PC-9 (cell line): Measurements from ENCODE around the gene PCDHA12. TPM values are rescaled to one million over a fixed set of nuclear protein-coding genes. Genes with fewer than 3 reads are reported as not detected.
A peak's percentile ranks its signal among the peaks of the same experiment; 100 is the strongest.

ENCODE experiments used
- BruUV-seq: library from RNA; stranded (reverse); fragments of 400-500 nt; replicated peaks from 2 replicates; lab custom pipeline; 2021; lab: Mats Ljungman, UMichigan
- CTCF ChIA-PET: fragments of 300-600 bp; sonication (Branson Sonifier 250); formaldehyde crosslinking; loops from one replicate; lab custom pipeline; 2022; ENCODE audit warnings: antibody characterized with exemption; lab: Charles Lee
- POLR2A ChIA-PET: fragments of 300-600 bp; sonication (Branson Sonifier 250); formaldehyde crosslinking; loops from one replicate; lab custom pipeline; 2022; ENCODE audit warnings: antibody characterized with exemption; ENCODE audit not compliant: unreplicated experiment; lab: Charles Lee
- DNase-seq, 2 experiments: peaks; one replicate each; pipeline versions ENCODE4 v3.0.0 to v3.0.0-alpha.2; 2015 to 2022; ENCODE audit warnings: mixed read lengths in 1 of 2
- H2AFZ ChIP-seq: fragments of 200-600 bp; sonication (generic); 2 replicates; pipeline ENCODE4 v1.8.1; 2017; ENCODE audit warnings: antibody characterized with exemption
- H3F3A ChIP-seq: fragments of 200-600 bp; sonication (generic); 2 replicates; pipeline ENCODE4 v1.8.1; 2017; ENCODE audit warnings: antibody characterized with exemption, mild to moderate bottlenecking, low read depth; ENCODE audit not compliant: insufficient read depth
- H3K27ac ChIP-seq: fragments of 200-600 bp; sonication (generic); 2 replicates; pipeline ENCODE4 v1.6.1; 2016; ENCODE audit warnings: mixed run types
- H3K27me3 ChIP-seq: fragments of 200-600 bp; sonication (generic); 2 replicates; pipeline ENCODE4 v1.6.1; 2016; ENCODE audit warnings: low read depth, mixed run types; ENCODE audit not compliant: insufficient read depth
- H3K36me3 ChIP-seq: fragments of 200-600 bp; sonication (generic); 2 replicates; pipeline ENCODE4 v1.6.1; 2016; ENCODE audit warnings: low read depth, mixed run types
- H3K4me1 ChIP-seq: fragments of 200-600 bp; sonication (generic); replicated peaks from 2 replicates; pipeline ENCODE4 v1.6.1; 2016; ENCODE audit warnings: mixed run types; ENCODE audit not compliant: insufficient read depth
- H3K4me2 ChIP-seq: fragments of 200-600 bp; sonication (generic); 2 replicates; pipeline ENCODE4 v1.6.1; 2017; ENCODE audit warnings: mixed run types
- H3K4me3 ChIP-seq: fragments of 200-600 bp; sonication (generic); 2 replicates; pipeline ENCODE4 v1.6.1; 2016; ENCODE audit warnings: mixed run types
- H3K79me2 ChIP-seq: fragments of 200-600 bp; sonication (generic); 2 replicates; pipeline ENCODE4 v1.6.1; 2017; ENCODE audit warnings: low read depth, mixed run types
- H3K9me2 ChIP-seq: fragments of 200-600 bp; sonication (generic); 2 replicates; pipeline ENCODE4 v1.8.1; 2017; ENCODE audit warnings: mild to moderate bottlenecking; ENCODE audit not compliant: insufficient read depth
- H3K9me3 ChIP-seq: fragments of 200-600 bp; sonication (generic); 2 replicates; pipeline ENCODE4 v1.8.1; 2016; ENCODE audit warnings: low read depth; ENCODE audit not compliant: insufficient read depth
- H4K20me1 ChIP-seq: fragments of 200-600 bp; sonication (generic); 2 replicates; pipeline ENCODE4 v1.8.1; 2017; ENCODE audit not compliant: insufficient read depth
- EZH2 ChIP-seq: fragments of 200-600 bp; sonication (generic); IDR thresholded peaks from 2 replicates; pipeline ENCODE4 v1.8.0; 2017; ENCODE audit warnings: antibody characterized with exemption, low read depth
- intact Hi-C: fragments of 100-400 bp; cut with micrococcal nuclease; formaldehyde crosslinking; loops from one replicate; pipeline ENCODE4 v1.10.0; 2022; ENCODE audit not compliant: unreplicated experiment
- total RNA-seq: library from RNA; stranded (reverse); gene quantifications from 2 replicates; pipeline ENCODE4 v1.2.3, GENCODE V29; 2021
- TF ChIP-seq, protein P1 (sequence below): fragments of 200-600 bp; sonication (generic); conservative IDR thresholded peaks from 2 replicates; pipeline ENCODE4 v1.6.1; 2017; ENCODE audit warnings: mixed run types, antibody characterized with exemption, mild to moderate bottlenecking, moderate library complexity

PCDHA12 gene
- total RNA-seq, 1 experiment from 2014 or later: not detected

DNA sequence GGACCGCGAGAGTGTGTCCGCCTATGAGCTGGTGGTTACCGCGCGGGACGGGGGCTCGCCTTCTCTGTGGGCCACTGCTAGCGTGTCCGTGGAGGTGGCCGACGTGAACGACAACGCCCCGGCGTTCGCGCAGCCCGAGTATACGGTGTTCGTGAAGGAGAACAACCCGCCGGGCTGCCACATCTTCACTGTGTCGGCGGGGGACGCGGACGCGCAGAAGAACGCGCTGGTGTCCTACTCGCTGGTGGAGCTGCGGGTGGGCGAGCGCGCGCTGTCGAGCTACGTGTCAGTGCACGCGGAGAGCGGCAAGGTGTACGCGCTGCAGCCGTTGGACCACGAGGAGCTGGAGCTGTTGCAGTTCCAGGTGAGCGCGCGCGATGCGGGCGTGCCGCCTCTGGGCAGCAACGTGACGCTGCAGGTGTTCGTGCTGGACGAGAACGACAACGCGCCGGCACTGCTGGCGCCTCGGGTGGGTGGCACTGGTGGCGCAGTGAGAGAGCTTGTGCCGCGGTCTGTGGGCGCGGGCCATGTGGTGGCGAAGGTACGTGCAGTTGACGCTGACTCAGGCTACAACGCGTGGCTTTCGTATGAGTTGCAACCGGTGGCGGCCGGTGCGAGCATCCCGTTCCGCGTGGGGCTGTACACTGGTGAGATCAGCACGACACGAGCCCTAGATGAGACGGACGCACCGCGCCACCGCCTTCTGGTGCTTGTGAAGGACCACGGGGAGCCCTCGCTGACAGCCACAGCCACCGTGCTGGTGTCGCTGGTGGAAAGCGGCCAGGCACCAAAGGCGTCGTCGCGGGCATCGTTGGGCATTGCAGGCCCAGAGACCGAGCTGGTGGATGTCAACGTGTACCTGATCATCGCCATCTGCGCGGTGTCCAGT, 39.2 kb upstream of the PCDHA12 start:
- CTCF ChIA-PET: no interaction called here

DNA sequence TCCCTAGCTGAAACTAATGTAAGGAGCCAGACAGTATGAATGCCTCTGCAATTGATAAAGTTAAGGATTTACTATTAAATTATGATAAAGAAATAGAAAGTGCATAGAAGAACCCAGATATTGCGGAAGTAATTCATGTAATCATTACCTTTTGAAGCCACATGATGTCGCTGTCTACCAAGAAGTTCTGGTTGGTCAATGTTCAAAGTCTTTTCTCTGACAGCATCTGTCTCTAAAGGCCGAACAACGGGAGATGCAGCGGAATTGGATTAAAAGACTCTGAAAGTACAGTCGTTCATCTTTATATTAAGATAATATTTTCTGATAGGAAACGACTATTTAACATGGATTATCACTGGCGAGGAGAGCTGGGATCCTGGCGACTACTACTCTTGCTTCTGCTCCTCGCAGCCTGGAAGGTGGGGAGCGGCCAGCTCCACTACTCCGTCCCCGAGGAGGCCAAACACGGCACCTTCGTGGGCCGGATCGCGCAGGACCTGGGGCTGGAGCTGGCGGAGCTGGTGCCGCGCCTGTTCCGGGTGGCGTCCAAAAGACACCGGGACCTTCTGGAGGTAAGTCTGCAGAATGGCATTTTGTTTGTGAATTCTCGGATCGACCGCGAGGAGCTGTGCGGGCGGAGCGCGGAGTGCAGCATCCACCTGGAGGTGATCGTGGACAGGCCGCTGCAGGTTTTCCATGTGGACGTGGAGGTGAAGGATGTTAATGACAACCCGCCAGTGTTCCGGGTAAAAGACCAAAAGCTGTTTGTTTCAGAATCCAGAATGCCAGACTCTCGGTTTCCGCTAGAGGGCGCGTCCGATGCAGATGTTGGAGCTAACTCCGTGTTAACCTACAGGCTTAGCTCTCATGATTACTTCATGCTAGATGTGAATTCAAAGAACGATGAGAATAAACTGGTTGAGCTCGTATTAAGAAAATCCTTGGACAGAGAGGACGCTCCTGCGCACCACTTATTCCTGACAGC, 33.8 kb upstream of the PCDHA12 start, which contains the start of gene PCDHA8:
PCDHA8 (plus strand) TSS at position 210 of the 985 bp plus-strand sequence; CDS start at position 345, 135 bp downstream.
- no peaks in the 10 kb centered on the region for H4K20me1 ChIP-seq
- DNase-seq: peak in 1 of 2 experiments; percentile 13
- no peak within 1 kb of the TSS for H3K4me2 ChIP-seq
- no peak within 1 kb of the TSS for H3K4me3 ChIP-seq
- no peaks in the 10 kb centered on the region for H3K4me1 ChIP-seq
- ChIA-PET POLR2A (no interaction called here), CTCF (interaction anchor here (0.8 to 1.0 kb wide), 2 partner anchors 13 to 199 kb away, joined by 3 to 4 read pairs; partner anchors contain the start of gene PCDHA6)
- no peak within 1 kb of the TSS for H2AFZ ChIP-seq
- TF ChIP-seq, protein P1, sequence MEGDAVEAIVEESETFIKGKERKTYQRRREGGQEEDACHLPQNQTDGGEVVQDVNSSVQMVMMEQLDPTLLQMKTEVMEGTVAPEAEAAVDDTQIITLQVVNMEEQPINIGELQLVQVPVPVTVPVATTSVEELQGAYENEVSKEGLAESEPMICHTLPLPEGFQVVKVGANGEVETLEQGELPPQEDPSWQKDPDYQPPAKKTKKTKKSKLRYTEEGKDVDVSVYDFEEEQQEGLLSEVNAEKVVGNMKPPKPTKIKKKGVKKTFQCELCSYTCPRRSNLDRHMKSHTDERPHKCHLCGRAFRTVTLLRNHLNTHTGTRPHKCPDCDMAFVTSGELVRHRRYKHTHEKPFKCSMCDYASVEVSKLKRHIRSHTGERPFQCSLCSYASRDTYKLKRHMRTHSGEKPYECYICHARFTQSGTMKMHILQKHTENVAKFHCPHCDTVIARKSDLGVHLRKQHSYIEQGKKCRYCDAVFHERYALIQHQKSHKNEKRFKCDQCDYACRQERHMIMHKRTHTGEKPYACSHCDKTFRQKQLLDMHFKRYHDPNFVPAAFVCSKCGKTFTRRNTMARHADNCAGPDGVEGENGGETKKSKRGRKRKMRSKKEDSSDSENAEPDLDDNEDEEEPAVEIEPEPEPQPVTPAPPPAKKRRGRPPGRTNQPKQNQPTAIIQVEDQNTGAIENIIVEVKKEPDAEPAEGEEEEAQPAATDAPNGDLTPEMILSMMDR: peak; percentile 43
- no peak for TF ChIP-seq EZH2
- H3K36me3 ChIP-seq: no peaks in the 10 kb centered on the region
- BruUV-seq: no TSS peak
- intact Hi-C loops: loop anchor here (1.0 kb wide), 1 partner anchor 200 kb away; no protein-coding TSS in a partner anchor
- no peaks in the 10 kb centered on the region for H3K27me3 ChIP-seq
- H3K9me3 ChIP-seq: no peaks in the 10 kb centered on the region
- no peak within 1 kb of the TSS for H3K27ac ChIP-seq
- H3K9me2 ChIP-seq: no peaks in the 10 kb centered on the region
- no peaks in the 10 kb centered on the region for H3F3A ChIP-seq
- H3K79me2 ChIP-seq: no peaks in the 10 kb centered on the region

More for the DNA sequence above, 39.2 kb upstream of the PCDHA12 start:
- no peaks in the 10 kb centered on the region for H4K20me1 ChIP-seq
- no peaks in the 10 kb centered on the region for H3K79me2 ChIP-seq
- POLR2A ChIA-PET: no interaction called here
- no peaks in the 10 kb centered on the region; the same call in 1 of the 2 replicates for H3K9me3 ChIP-seq
- DNase-seq: no peak
- H3K4me2 ChIP-seq: no peak overlapping the region
- H3K36me3 ChIP-seq: no peaks in the 10 kb centered on the region
- BruUV-seq: no TSS peak
- H3K27me3 ChIP-seq: no peaks in the 10 kb centered on the region
- H3F3A ChIP-seq: no peaks in the 10 kb centered on the region
- TF ChIP-seq EZH2: no peak
- TF ChIP-seq, protein P1: no peak
- no peak overlapping the region for H3K4me3 ChIP-seq
- H3K9me2 ChIP-seq: no peaks in the 10 kb centered on the region
- intact Hi-C loops: no loop called here
- H3K27ac ChIP-seq: no peak overlapping the region
- no peak overlapping the region for H2AFZ ChIP-seq
- no peaks in the 10 kb centered on the region for H3K4me1 ChIP-seq
